ENCODE results near the gene NOL7. TPM values are rescaled to one million over a fixed set of nuclear protein-coding genes. Genes with fewer than 3 reads are reported as not detected.

NOL7 gene
- total and polyA plus RNA-seq, 2 of the 4 experiments (the other 2 are of a cell fraction), result 21.3 to 34.5 TPM

DNA sequence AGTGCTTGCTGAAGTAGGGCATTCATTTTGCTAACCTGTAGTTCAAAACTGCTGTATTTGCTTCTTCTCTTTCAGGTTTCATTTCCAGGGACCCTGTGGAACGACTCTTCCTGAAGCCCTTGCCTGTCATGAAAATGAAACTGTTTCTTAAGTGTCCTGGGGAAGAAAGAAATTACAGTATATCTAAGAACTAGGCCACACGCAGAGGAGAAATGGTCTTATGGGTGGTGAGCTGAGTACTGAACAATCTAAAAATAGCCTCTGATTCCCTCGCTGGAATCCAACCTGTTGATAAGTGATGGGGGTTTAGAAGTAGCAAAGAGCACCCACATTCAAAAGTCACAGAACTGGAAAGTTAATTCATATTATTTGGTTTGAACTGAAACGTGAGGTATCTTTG, 3.4 kb upstream of the NOL7 start:
- no peak overlapping the region for H2AK5ac ChIP-seq (ENCODE audit: low read depth, low read length)
- no peak overlapping the region for H3K4me2 ChIP-seq (ENCODE audit: low read depth, low read length)
- 100% methylated on average over 1 of the region's 4 CpGs; no CpG with 5 or more reads in 1 of the 2 experiments for WGBS, 2 experiments (ENCODE audit: extremely low coverage in 2 of 2, insufficient read length in 1 of 2)
- H3K27me3 ChIP-seq (ENCODE audit: control insufficient read depth, insufficient read depth, low read length), result no peaks in the 10 kb centered on the region
- H3K4me3 ChIP-seq (ENCODE audit: insufficient read depth, low read depth, low read length), result no peak overlapping the region
- no peak overlapping the region for H3K56ac ChIP-seq (ENCODE audit: extremely low read depth, insufficient read depth, low read length)
- CTCF ChIA-PET, result no interaction called here
- H3K14ac ChIP-seq (replicated peaks; ENCODE audit: low read depth, low read length), result no peak overlapping the region
- H3K27ac ChIP-seq (ENCODE audit: insufficient read depth, low read length), result no peak overlapping the region
- DNase-seq (no peak), ATAC-seq (ENCODE audit: low read depth) (no peak)
- POLR2A ChIA-PET (ENCODE audit: unreplicated experiment), result no interaction called here
- no peaks in the 10 kb centered on the region; the same call in 1 of the 2 replicates for H3K36me3 ChIP-seq (ENCODE audit: control insufficient read depth, insufficient read depth, low read length)
- no peak overlapping the region for H3K23ac ChIP-seq (ENCODE audit: low read depth, low read length)
- H4K8ac ChIP-seq (ENCODE audit: low read depth in 2 of 2, low read length in 2 of 2), result no peak overlapping the region
- H3K9me1 ChIP-seq (ENCODE audit: insufficient read depth, low read length), result 0 out of 2 replicates have a peak, but pooled peaks cover 5% of the 10 kb centered on the region
- in situ Hi-C loops (cut with MboI; ENCODE audit: low sequenced_read_pairs), result no loop called here
- H3K9ac ChIP-seq (ENCODE audit: low read depth, low read length), result no peak overlapping the region
- no peak overlapping the region for H2AFZ ChIP-seq (replicated peaks; ENCODE audit: low read length, poor library complexity)
- H3K4me1 ChIP-seq (ENCODE audit: control insufficient read depth, insufficient read depth, low read length), result peaks cover 4% of the 10 kb centered on the region; the same call in 1 of the 2 replicates
- no peaks in the 10 kb centered on the region for H3K9me3 ChIP-seq (ENCODE audit: control insufficient read depth, insufficient read depth, low read length)
- H2BK120ac ChIP-seq (ENCODE audit: low read depth, low read length), result no peak overlapping the region
- peaks cover 12 to 23% of the 10 kb centered on the region in 2 experiments for H3K79me1 ChIP-seq (ENCODE audit: low read depth in 1 of 2, low read length in 2 of 2)
- no TSS peak for BruUV-seq (replicated peaks)
- no peak overlapping the region for H4K5ac ChIP-seq (ENCODE audit: low read depth, low read length)
- dilution Hi-C loops (cut with HindIII; ENCODE audit: low sequenced_read_pairs, unreplicated experiment), result no loop called here
- no peak overlapping the region for H4K91ac ChIP-seq (ENCODE audit: insufficient read depth, low read depth, low read length)
- TF ChIP-seq RAD21 (IDR thresholded peaks at IDR 0.05; ENCODE audit: low read length), result no peak
- no peak overlapping the region for H2AK9ac ChIP-seq (replicated peaks; ENCODE audit: low read depth, low read length, poor library complexity)
- no peak overlapping the region for H3K18ac ChIP-seq (ENCODE audit: low read depth, low read length)
- peaks cover 9% of the 10 kb centered on the region; the same call in 1 of the 2 replicates for H4K20me1 ChIP-seq (ENCODE audit: insufficient read depth, low read length)
- no peak overlapping the region for H2BK5ac ChIP-seq (ENCODE audit: low read depth, low read length, poor library complexity, severe bottlenecking)
- no peak overlapping the region for H3K4ac ChIP-seq (ENCODE audit: low read depth, low read length)
- H2BK15ac ChIP-seq (ENCODE audit: low read depth, low read length), result no peak overlapping the region
- intact Hi-C loops (cut with micrococcal nuclease), result no loop called here
- no peak overlapping the region for H2BK20ac ChIP-seq (ENCODE audit: low read depth, low read length)

All from IMR-90 (cell line).